Esophagus squamous epithelium (tissue), 5 donors: Measurements from ENCODE around the gene GNPTAB. TPM values are rescaled to one million over a fixed set of nuclear protein-coding genes. Genes with fewer than 3 reads are reported as not detected.
"Not testable (repeated sequence)": the region's sequence is repeated elsewhere in the genome, so short reads cannot be mapped to it uniquely, and the experiment has no call there.

ENCODE experiments used
- DNase-seq: peaks from one replicate; lab custom pipeline; 2025; lab: John Stamatoyannopoulos, UW
- H3K27ac ChIP-seq, 4 donors: fragments of 200-600 bp; sonication (generic); one replicate each; pipeline ENCODE4 v1.5.1; 2016 to 2019; ENCODE audit warnings: mild to moderate bottlenecking in 1 of 4
- H3K27me3 ChIP-seq, 4 donors: fragments of 200-600 bp; sonication (generic); 1 replicate in 3 of 4; 2 replicates in 1 of 4; pipeline versions ENCODE4 v1.5.1 to v1.6.0; 2017 to 2021; ENCODE audit warnings: antibody characterized with exemption in 1 of 4
- H3K36me3 ChIP-seq, 3 donors: fragments of 200-600 bp; sonication (generic); one replicate each; pipeline ENCODE4 v1.5.1; 2016 to 2019
- H3K4me1 ChIP-seq, 3 donors: fragments of 200-600 bp; sonication (generic); one replicate each; pipeline ENCODE4 v1.5.1; 2017 to 2019
- H3K4me3 ChIP-seq, 4 donors: fragments of 200-600 bp; sonication (generic); 1 replicate in 3 of 4; 2 replicates in 1 of 4; pipeline ENCODE4 v1.5.1; 2016 to 2019; ENCODE audit warnings: mild to moderate bottlenecking in 2 of 4, moderate library complexity in 1 of 4
- H3K9me3 ChIP-seq, 3 donors: fragments of 200-600 bp; sonication (generic); one replicate each; pipeline ENCODE4 v1.5.1; 2016 to 2019
- POLR2A ChIP-seq, 4 donors: fragments of 450-650 bp; IDR thresholded peaks; one replicate each; pipeline ENCODE4 v1.6.1; 2017; ENCODE audit warnings: antibody characterized with exemption in 4 of 4, mild to moderate bottlenecking in 4 of 4, moderate library complexity in 3 of 4
- WGBS, 2 donors: methylation state at CpG; one replicate each; pipeline ENCODE4 v1.1.5; 2018; 5-methylcytosine and 5-hydroxymethylcytosine counted together
- intact Hi-C: fragments of 100-400 bp; cut with DNase I; formaldehyde crosslinking; loops from one replicate; pipeline ENCODE4 v1.15.0; 2022
- total RNA-seq, 4 donors: library from RNA; depleted of rRNA; stranded (reverse); fragments of >200 nt; gene quantifications; one replicate each; pipeline ENCODE4 v1.1.0, GENCODE V29; 2016
- TF ChIP-seq, protein P1 (sequence below), 6 experiments: fragments of 450-650 bp in 4 of 6; fragments of 200-600 bp in 2 of 6; sonication (generic) in 2 of 6; IDR thresholded peaks; one replicate each; pipeline ENCODE4 v1.5.1; 2016 to 2019; ENCODE audit warnings: antibody characterized with exemption in 6 of 6, mild to moderate bottlenecking in 4 of 6, moderate library complexity in 4 of 6
- donor health status: DM: yes; HTN: yes; CAD: no.

The GNPTAB gene
- total RNA-seq, 4 donors from 2014 or later = 20.8 to 26.3 (median 21.9) TPM

DNA sequence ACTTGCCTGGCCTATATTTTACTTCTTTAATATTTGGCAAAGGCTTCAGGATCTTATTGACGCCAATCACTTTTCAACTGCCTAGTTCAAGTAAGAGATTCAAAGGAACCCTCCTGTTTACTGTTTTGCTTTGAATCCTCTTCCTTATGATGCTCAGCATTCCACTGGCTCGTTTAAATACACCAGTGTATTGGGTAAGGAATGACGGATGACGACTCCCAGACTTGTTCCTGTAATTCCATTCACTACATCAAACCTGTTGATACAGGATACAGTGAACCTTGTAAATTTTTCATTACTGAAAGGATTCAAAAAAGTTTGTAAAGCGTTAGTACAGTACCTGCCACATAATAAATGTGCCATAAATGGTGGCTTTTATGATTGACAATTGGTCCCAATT, 89.8 kb downstream of the GNPTAB start:
- no peak overlapping the region for H3K4me3 ChIP-seq
- intact Hi-C loops = no loop called here
- no peak for TF ChIP-seq POLR2A (IDR thresholded peaks at IDR 0.05)
- TF ChIP-seq, protein P1, sequence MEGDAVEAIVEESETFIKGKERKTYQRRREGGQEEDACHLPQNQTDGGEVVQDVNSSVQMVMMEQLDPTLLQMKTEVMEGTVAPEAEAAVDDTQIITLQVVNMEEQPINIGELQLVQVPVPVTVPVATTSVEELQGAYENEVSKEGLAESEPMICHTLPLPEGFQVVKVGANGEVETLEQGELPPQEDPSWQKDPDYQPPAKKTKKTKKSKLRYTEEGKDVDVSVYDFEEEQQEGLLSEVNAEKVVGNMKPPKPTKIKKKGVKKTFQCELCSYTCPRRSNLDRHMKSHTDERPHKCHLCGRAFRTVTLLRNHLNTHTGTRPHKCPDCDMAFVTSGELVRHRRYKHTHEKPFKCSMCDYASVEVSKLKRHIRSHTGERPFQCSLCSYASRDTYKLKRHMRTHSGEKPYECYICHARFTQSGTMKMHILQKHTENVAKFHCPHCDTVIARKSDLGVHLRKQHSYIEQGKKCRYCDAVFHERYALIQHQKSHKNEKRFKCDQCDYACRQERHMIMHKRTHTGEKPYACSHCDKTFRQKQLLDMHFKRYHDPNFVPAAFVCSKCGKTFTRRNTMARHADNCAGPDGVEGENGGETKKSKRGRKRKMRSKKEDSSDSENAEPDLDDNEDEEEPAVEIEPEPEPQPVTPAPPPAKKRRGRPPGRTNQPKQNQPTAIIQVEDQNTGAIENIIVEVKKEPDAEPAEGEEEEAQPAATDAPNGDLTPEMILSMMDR (IDR thresholded peaks at IDR 0.05) = no peak
- 38 to 82% methylated on average over 5 of the region's 5 CpGs for WGBS, 2 donors
- DNase-seq = no peak
- no peak overlapping the region for H3K27ac ChIP-seq
- H3K9me3 ChIP-seq = no peaks in the 10 kb centered on the region
- no peaks in the 10 kb centered on the region for H3K4me1 ChIP-seq
- H3K27me3 ChIP-seq = no peaks in the 10 kb centered on the region
- H3K36me3 ChIP-seq = peaks cover 0 to 62% (median 4%) of the 10 kb centered on the region in 3 donors

DNA sequence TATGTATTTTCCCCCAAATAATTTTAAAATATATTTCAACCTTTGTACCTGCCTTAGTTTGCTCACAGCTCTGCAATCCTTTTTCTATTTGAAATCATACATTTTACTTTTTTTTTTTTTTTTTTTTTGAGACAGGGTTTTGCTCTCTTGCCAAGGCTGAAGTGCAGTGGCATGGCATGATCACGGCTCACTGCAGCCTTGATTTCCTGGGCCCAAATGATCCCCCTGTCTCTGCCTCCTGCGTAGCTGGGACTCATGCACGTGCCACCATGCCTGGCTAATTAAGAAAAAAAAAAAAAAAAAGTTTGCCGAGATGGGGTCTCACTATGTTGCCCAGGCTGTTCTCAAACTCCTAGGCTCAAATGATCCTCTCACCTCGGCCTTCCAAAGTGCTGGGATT, 90.2 kb downstream of the GNPTAB start:
- TF ChIP-seq, protein P1 (IDR thresholded peaks at IDR 0.05) = no peak
- no peak for TF ChIP-seq POLR2A (IDR thresholded peaks at IDR 0.05)
- Histone ChIP-seq H3K9me3 (no peaks in the 10 kb centered on the region), H3K36me3 (peaks cover 0 to 58% (median 4%) of the 10 kb centered on the region in 3 donors), H3K27ac (no peak overlapping the region), H3K27me3 (no peaks in the 10 kb centered on the region), H3K4me3 (no peak overlapping the region), H3K4me1 (no peaks in the 10 kb centered on the region)
- 77 to 78% methylated on average over 3 to 5 of the region's 5 CpGs for WGBS, 2 donors
- intact Hi-C loops = no loop called here
- DNase-seq = no peak

DNA sequence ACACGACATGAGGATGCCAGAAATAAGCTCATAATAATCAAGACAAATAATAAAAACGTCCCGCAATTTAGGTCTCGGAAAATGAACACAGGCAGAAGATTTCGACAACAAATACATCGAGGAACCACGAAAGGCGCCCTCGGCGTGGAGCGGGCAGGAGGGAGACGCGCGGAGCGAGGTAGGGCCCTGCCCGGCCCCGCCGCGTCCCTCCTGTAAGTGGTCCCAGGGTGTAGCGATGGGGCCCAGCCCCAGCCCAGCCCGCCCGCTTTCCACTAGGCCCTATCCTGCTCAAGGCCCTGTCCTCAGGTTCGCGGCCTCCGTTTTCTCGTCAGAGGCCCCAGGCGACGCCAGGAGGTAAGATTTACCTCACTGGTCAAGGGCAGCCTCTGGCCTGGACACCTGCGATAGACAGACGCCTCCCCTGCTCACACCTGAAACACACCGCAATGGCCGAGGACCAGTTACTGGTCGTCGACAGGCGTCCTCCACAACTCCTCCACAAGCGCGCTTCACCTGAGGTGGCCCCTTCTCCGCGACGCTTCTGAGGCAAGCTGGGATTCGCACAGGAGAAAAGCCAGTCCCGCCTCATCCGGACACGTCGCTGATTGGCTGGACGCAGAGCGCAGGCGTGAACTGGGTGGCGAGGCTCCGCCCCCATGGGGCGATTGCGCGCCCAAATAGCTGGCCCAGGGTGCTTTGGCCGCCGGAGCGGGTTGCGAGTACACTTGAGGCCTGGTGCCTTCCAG, 91.7 kb downstream of the GNPTAB start, which contains the start of gene SYCP3:
SYCP3 (minus strand) TSS at position 543 of the 746 bp plus-strand sequence. CDS start 1,527 bp downstream, outside the sequence.
- Histone ChIP-seq H3K9me3 (no peaks in the 10 kb centered on the region), H3K4me3 (no peak within 1 kb of the TSS), H3K27ac (no peak within 1 kb of the TSS), H3K27me3 (no peaks in the 10 kb centered on the region), H3K4me1 (no peaks in the 10 kb centered on the region), H3K36me3 (peaks cover 0 to 46% (median 2%) of the 10 kb centered on the region in 3 donors)
- no peak for TF ChIP-seq POLR2A (IDR thresholded peaks at IDR 0.05)
- intact Hi-C loops = no loop called here
- WGBS, 2 donors = 96 to 97% methylated on average over 36 to 38 of the region's 57 CpGs
- DNase-seq = no peak

DNA sequence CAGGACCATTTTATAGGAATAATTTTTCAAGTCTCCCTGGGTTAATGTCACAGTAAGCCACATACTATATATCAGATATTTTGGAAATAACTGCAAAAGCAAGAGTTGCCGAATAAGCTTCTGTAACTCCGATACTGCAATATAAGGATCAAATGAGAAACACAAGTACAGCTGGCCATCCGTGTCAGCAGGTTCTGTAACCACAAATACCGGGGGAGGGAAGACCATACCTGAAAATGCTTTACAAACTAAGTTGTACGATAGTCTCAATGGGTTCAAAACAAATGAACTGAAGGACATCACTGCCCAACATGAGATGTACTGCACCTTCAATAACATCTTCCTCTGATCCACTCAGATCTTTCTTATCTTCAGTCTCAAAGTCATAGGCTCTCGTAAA, 93.3 kb downstream of the GNPTAB start:
- no peaks in the 10 kb centered on the region for H3K9me3 ChIP-seq
- intact Hi-C loops = no loop called here
- no peak for TF ChIP-seq POLR2A (IDR thresholded peaks at IDR 0.05)
- TF ChIP-seq, protein P1 (IDR thresholded peaks at IDR 0.05) = no peak
- no peak for DNase-seq
- H3K36me3 ChIP-seq = peaks cover 0 to 42% (median 0%) of the 10 kb centered on the region in 3 donors
- H3K27ac ChIP-seq = no peak overlapping the region
- no peaks in the 10 kb centered on the region for H3K4me1 ChIP-seq
- 90 to 92% methylated on average over 6 of the region's 6 CpGs for WGBS, 2 donors
- H3K4me3 ChIP-seq = no peak overlapping the region
- no peaks in the 10 kb centered on the region for H3K27me3 ChIP-seq

DNA sequence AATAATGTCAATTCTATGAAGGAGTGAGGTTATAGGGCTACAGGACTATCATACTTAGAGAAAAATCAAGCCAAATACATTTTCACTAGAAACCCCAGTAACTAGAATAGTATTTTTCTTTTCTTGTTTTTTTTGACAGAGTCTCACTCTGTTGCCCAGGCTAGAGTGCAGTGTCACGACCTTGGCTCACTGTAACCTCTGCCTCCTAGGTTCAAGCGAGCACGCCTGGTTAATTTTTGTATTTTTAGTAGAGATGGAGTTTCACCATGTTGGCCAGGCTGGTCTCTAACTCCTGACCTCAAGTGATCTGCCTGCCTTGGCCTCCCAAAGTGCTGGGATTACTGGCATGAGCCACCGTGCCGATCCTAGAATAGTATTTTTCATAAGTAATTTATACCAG, 96.3 kb downstream of the GNPTAB start:
- 87 to 89% methylated on average over 5 of the region's 5 CpGs for WGBS, 2 donors
- H3K27me3 ChIP-seq, DNase-seq, H3K9me3 ChIP-seq, H3K4me3 ChIP-seq, H3K27ac ChIP-seq, H3K4me1 ChIP-seq, intact Hi-C loops: not testable (repeated sequence)
- peaks cover 0 to 47% (median 0%) of the 10 kb centered on the region in 3 donors for H3K36me3 ChIP-seq

DNA sequence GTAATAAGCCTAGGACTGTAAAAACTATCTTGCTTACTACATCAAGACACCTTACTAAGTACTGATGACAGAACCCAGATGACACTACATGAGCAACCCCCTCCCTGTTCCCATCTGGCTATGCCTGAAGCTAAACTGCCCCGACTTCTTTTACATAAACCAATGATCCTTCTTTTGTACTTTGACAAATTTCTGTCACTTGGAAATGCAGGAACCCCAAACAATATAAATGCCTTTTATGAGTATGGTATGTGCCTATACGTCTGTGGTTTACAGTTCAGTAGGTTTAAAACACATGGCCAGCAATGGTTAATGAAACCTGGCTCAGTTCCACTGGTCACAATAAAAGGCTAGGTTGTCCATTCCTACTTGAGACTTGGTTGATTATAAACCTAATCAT, 97.6 kb downstream of the GNPTAB start:
- Histone ChIP-seq H3K4me3 (no peak overlapping the region), H3K27me3 (no peaks in the 10 kb centered on the region), H3K4me1 (no peaks in the 10 kb centered on the region), H3K36me3 (peaks cover 0 to 47% (median 0%) of the 10 kb centered on the region in 3 donors), H3K9me3 (no peaks in the 10 kb centered on the region), H3K27ac (no peak overlapping the region)
- DNase-seq = no peak
- 50 to 60% methylated on average over 2 of the region's 2 CpGs for WGBS, 2 donors
- intact Hi-C loops = no loop called here
- TF ChIP-seq, protein P1 (IDR thresholded peaks at IDR 0.05) = no peak
- TF ChIP-seq POLR2A (IDR thresholded peaks at IDR 0.05) = no peak
